Endodermal cell (in vitro differentiated cells): ENCODE data around the gene LGR4. TPM values are rescaled to one million over a fixed set of nuclear protein-coding genes. Genes with fewer than 3 reads are reported as not detected.

ENCODE experiments used
- DNase-seq: peaks from one replicate; pipeline ENCODE4 v3.0.0-alpha.2; 2017
- H3K27ac ChIP-seq: 2 replicates; pipeline ENCODE4 v1.5.1; 2013; ENCODE audit warnings: mild to moderate bottlenecking, low read depth, low read length, moderate library complexity
- H3K27me3 ChIP-seq: 2 replicates; pipeline ENCODE4 v1.6.1; 2013; ENCODE audit warnings: mild to moderate bottlenecking, low read length, moderate library complexity; ENCODE audit not compliant: insufficient read depth, control insufficient read depth, poor library complexity, severe bottlenecking
- H3K36me3 ChIP-seq: 2 replicates; pipeline ENCODE4 v1.7.0; 2013; ENCODE audit warnings: mild to moderate bottlenecking, low read length, moderate library complexity; ENCODE audit not compliant: control insufficient read depth, insufficient read depth
- H3K4me1 ChIP-seq: one replicate; pipeline ENCODE4 v1.7.0; 2013; ENCODE audit warnings: low read length; ENCODE audit not compliant: control insufficient read depth, insufficient read depth
- H3K4me3 ChIP-seq: 2 replicates; pipeline ENCODE4 v1.5.1; 2013; ENCODE audit warnings: mild to moderate bottlenecking, low read length, moderate library complexity
- H3K9ac ChIP-seq: 2 replicates; pipeline ENCODE4 v1.6.1; 2013; ENCODE audit warnings: mild to moderate bottlenecking, low read length, moderate library complexity; ENCODE audit not compliant: poor library complexity, severe bottlenecking; ENCODE audit errors: extremely low read depth
- H3K9me3 ChIP-seq: 2 replicates; pipeline ENCODE4 v1.6.1; 2013; ENCODE audit warnings: mild to moderate bottlenecking, low read length, moderate library complexity; ENCODE audit not compliant: control insufficient read depth
- H3K27ac Mint-ChIP-seq: 2 replicates; pipeline ENCODE4 v1.8.0; 2020; ENCODE audit warnings: mixed read lengths
- H3K27me3 Mint-ChIP-seq: 2 replicates; pipeline ENCODE4 v1.8.0; 2021; ENCODE audit warnings: mild to moderate bottlenecking, mixed read lengths; ENCODE audit not compliant: insufficient read depth
- H3K36me3 Mint-ChIP-seq: 2 replicates; pipeline ENCODE4 v1.8.0; 2020; ENCODE audit warnings: low read depth, mixed read lengths
- H3K4me1 Mint-ChIP-seq: 2 replicates; pipeline ENCODE4 v1.8.0; 2020; ENCODE audit warnings: mixed read lengths
- H3K4me3 Mint-ChIP-seq: 2 replicates; pipeline ENCODE4 v1.8.0; 2020; ENCODE audit warnings: mild to moderate bottlenecking, moderate library complexity, mixed read lengths
- H3K9me3 Mint-ChIP-seq: 2 replicates; pipeline ENCODE4 v1.8.0; 2020; ENCODE audit warnings: mild to moderate bottlenecking, mixed read lengths
- WGBS, 2 experiments: methylation state at CpG; one replicate each; pipeline versions ENCODE4 v1.1.5 to v1.1.7; 2013; ENCODE audit warnings: missing lambda C conversion rate in 2 of 2, mixed read lengths in 1 of 2; ENCODE audit not compliant: insufficient coverage in 1 of 2, insufficient read length in 1 of 2; 5-methylcytosine and 5-hydroxymethylcytosine counted together
- total RNA-seq, 2 donors: library from RNA; stranded (reverse); fragmentation: NEBNext Ultra II Directional in 1 of 2; extraction: Animal tissue kit (Norgen Biotek cat#: 25700) in 1 of 2; gene quantifications; 2 replicates in 1 of 2; 3 replicates in 1 of 2; pipeline ENCODE4 v1.2.1, GENCODE V29; 2021
- TF ChIP-seq, protein P1 (sequence below): fragments of 200-600 bp; sonication (generic); conservative IDR thresholded peaks from 2 replicates; pipeline ENCODE4 v1.5.0; 2021; ENCODE audit warnings: antibody characterized with exemption, mild to moderate bottlenecking

Gene LGR4
- total RNA-seq, 2 donors from 2014 or later: 73.7 to 75.6 TPM

GRCh38 chr11:27489092-27489491 is 16.5 kb upstream of the LGR4 start:
- WGBS, 2 experiments: 80 to 89% methylated on average over 3 to 5 of the region's 5 CpGs
- no peak overlapping the region for H3K4me3 Mint-ChIP-seq

DNA sequence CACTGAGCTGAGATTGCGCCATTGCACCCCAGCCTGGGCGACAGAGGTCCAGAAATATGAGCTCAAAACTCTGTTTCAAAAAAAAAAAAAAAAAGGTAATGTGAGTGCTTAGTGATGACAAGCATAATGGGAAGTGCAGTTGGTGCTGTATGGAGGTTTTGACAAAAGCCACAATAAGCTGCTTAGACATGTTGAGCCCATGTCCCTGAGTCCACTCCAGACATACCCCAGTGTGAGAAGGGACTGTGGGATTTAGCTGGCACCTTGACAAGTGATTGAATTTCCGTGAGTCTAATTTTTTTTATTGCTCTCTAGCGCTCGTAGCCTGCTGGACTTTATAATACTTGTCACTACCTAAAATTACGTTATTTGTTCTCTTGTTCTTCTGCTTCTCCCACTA is 15.1 kb upstream of the LGR4 start:
- Histone ChIP-seq H3K27ac (no peak overlapping the region), H3K9ac (no peak overlapping the region), H3K27me3 (no peaks in the 10 kb centered on the region), H3K4me3 (no peak overlapping the region), H3K4me1 (no peaks in the 10 kb centered on the region), H3K36me3 (peaks cover 39% of the 10 kb centered on the region), H3K9me3 (peaks cover 40% of the 10 kb centered on the region)
- DNase-seq: no peak
- peaks cover 40% of the 10 kb centered on the region for H3K36me3 Mint-ChIP-seq
- H3K27ac Mint-ChIP-seq: no peak overlapping the region
- TF ChIP-seq, protein P1, sequence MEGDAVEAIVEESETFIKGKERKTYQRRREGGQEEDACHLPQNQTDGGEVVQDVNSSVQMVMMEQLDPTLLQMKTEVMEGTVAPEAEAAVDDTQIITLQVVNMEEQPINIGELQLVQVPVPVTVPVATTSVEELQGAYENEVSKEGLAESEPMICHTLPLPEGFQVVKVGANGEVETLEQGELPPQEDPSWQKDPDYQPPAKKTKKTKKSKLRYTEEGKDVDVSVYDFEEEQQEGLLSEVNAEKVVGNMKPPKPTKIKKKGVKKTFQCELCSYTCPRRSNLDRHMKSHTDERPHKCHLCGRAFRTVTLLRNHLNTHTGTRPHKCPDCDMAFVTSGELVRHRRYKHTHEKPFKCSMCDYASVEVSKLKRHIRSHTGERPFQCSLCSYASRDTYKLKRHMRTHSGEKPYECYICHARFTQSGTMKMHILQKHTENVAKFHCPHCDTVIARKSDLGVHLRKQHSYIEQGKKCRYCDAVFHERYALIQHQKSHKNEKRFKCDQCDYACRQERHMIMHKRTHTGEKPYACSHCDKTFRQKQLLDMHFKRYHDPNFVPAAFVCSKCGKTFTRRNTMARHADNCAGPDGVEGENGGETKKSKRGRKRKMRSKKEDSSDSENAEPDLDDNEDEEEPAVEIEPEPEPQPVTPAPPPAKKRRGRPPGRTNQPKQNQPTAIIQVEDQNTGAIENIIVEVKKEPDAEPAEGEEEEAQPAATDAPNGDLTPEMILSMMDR: no peak
- 95 to 100% methylated on average over 2 to 6 of the region's 6 CpGs for WGBS, 2 experiments
- peaks cover 5% of the 10 kb centered on the region for H3K4me1 Mint-ChIP-seq
- no peaks in the 10 kb centered on the region for H3K27me3 Mint-ChIP-seq
- peaks cover 14% of the 10 kb centered on the region for H3K9me3 Mint-ChIP-seq
- H3K4me3 Mint-ChIP-seq: no peak overlapping the region

More at GRCh38 chr11:27489092-27489491, 16.5 kb upstream of the LGR4 start:
- no peaks in the 10 kb centered on the region for H3K27me3 ChIP-seq
- H3K36me3 ChIP-seq: peaks cover 50% of the 10 kb centered on the region
- no peaks in the 10 kb centered on the region for H3K4me1 ChIP-seq
- TF ChIP-seq, protein P1: no peak
- no peaks in the 10 kb centered on the region for H3K4me1 Mint-ChIP-seq
- H3K9me3 ChIP-seq: peaks cover 40% of the 10 kb centered on the region
- H3K9me3 Mint-ChIP-seq: peaks cover 14% of the 10 kb centered on the region
- peaks cover 49% of the 10 kb centered on the region for H3K36me3 Mint-ChIP-seq
- no peaks in the 10 kb centered on the region for H3K27me3 Mint-ChIP-seq
- peak overlapping the region; percentile 31 for H3K4me3 ChIP-seq
- no peak overlapping the region for H3K9ac ChIP-seq
- no peak overlapping the region for H3K27ac Mint-ChIP-seq
- no peak for DNase-seq
- no peak overlapping the region for H3K27ac ChIP-seq

GRCh38 chr11:27485930-27486773 is 13.6 kb upstream of the LGR4 start:
- Mint-ChIP-seq H3K27ac (no peak overlapping the region), H3K36me3 (peaks cover 26% of the 10 kb centered on the region), H3K4me1 (peaks cover 7% of the 10 kb centered on the region), H3K27me3 (no peaks in the 10 kb centered on the region), H3K4me3 (no peak overlapping the region), H3K9me3 (peaks cover 14% of the 10 kb centered on the region)
- Histone ChIP-seq H3K4me3 (no peak overlapping the region), H3K4me1 (no peaks in the 10 kb centered on the region), H3K9ac (no peak overlapping the region), H3K9me3 (peaks cover 29% of the 10 kb centered on the region), H3K27me3 (no peaks in the 10 kb centered on the region), H3K36me3 (peaks cover 24% of the 10 kb centered on the region), H3K27ac (no peak overlapping the region)
- DNase-seq: peak; percentile 59
- TF ChIP-seq, protein P1: peak; percentile 96
- 39 to 42% methylated on average over 3 to 4 of the region's 4 CpGs for WGBS, 2 experiments
